Retina (tissue), 1 donor: Measurements from ENCODE around the gene NOTCH3.

Experiments used
- DNase-seq: peaks from one replicate; pipeline ENCODE4 v3.0.0-alpha.2; 2016

NOTCH3 gene

DNA sequence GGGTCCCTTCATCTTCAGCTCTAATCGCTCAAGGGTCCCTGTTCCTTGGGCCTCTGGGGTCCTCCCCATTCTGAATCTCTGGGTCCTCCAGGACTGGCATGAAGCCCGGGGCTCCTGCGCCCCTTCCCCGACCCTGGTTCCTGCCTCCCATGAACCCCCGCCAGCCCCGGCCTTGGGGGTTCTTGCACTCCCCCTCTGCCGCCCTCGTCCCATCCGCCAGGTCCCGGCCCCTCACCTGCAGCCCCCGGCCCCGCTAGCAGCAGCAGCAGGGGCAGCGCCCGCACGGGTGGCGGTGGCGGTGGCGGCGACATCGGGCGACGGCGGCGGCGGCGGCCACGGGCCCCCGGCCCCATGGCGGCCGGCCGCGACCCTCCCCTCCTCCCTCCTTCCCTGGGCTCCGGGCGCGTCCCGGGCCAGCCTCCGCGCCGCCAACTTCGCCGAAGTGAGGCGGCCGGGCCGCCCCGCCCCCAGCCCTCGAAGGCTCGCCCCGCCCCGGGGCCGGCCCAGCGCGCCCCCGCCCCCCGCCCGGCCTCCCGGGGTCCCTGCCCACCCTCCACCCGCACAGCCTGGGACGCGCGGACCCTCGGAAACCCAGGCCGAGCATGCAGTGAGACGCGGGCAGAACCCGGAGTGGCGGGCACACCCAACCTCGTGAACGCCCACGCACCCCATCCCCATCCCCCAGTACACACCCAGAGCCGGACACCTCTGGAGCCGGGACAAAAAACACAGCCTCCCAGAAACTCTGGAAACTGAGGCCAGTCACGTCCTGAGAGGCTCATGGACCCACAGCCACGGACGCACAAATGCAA is at the start of gene NOTCH3:
TSS of gene NOTCH3 (minus strand) at position 443 of the 812 bp plus-strand sequence. CDS start at position 353, 90 bp downstream.
- peak; percentile 48 for DNase-seq

DNA sequence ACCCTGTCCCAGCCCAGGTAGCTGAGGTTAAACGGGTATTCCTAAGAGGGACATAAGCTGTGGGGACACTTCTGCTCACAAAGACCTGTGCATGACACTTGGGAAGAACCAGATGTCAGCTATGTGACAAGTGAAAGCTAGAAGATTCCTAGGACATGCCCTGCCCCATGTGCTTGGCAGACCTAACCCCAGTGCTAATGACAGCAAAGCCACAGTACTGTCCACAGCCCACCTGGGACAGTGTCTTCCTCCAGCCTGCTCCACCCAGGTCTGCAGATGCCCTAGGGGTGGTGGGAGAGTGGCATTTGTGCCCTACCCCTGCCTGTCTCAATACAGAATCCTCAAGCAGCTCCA is 49.8 kb upstream of the NOTCH3 start:
- DNase-seq: no peak

DNA sequence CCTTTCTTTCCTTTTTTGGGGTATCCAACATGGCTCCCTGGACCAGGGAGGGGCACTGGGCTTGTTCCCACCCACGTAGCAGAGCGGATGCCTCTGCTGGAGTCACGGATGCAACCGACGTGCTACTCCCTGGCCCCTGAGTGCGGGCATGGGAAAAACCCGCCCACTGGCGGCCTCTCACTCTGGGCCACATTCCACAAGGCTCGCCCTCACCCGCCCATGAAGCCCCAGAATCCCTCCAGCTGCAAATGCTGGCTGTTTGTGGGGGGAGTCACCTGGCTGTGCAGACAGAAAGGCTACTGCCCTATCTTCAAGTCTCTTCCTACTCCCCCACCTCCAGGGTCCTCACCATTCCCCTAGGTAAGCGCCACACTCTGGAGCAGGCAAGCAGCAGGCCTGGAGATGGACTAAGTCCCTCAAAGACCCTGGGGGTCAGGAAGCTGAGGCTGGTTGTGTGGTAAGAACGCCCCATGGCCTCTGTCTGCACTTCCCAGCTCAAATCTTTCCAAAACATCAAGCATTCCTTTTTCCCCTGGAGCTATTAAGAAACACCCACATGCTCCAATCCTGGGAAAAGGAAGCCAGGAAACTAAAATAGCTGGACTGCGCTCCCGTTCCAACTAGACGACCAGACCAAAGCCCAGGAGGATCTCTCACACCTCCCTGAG is 49.3 kb upstream of the NOTCH3 start:
- peak; percentile 36 for DNase-seq

DNA sequence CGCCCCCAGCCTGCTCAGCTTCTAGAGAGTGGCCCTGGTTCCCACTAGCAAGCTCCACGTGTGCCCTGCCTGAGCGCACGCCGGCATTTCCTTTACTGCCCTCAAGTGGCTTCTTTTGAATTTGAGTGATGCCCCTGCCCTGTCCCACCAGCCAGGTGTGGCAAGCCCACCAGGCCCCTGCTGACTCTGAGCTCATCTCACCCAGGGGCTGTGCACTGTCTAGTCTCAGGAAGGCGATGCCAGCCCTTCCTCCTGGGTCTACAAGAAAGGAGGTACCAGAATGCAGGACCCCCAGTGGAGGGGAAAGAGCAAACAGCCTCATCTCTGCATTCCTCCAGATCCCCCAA is 48.7 kb upstream of the NOTCH3 start:
- no peak for DNase-seq

DNA sequence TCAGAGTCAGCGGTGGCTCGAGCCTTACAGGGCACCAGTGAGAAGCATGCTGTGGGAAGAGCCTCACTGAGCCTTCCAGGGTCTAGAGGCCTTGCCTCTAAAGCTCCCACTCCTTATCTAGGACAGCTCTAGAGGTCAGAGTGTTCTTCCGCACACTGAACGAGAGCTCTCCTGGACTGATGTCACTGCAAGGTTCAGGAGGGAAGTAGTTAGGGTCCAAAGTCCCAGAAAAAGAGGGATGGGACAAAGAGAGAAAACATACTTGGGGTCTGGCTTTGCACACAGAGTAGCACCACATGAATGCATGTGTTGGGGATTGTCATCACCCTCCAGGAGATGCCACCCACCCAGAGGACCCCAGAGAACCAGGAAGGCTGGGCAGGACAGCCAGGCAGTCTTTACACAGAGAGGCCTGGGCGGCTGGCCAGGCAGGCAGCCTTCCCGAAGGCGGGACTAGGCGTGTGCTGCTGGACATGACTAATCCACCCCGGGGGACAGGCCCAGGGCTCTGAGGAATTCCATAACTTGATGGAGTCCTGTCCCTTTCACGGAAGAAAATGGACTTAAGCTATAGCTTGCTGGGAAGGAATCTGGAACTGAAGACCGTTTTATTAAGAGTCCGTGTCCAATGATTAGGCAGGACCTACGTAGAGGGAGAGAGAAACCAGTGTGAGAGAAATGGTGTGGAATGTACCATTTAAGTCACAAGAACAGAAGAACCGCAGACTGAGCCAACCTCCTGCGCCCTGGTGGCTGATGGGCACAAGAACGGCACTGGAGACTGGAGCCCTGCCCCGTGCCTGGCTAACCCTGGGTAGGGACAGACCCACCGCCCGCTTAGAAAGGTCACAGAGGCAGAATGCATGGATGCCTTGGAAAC is 48.1 kb upstream of the NOTCH3 start:
- no peak for DNase-seq

DNA sequence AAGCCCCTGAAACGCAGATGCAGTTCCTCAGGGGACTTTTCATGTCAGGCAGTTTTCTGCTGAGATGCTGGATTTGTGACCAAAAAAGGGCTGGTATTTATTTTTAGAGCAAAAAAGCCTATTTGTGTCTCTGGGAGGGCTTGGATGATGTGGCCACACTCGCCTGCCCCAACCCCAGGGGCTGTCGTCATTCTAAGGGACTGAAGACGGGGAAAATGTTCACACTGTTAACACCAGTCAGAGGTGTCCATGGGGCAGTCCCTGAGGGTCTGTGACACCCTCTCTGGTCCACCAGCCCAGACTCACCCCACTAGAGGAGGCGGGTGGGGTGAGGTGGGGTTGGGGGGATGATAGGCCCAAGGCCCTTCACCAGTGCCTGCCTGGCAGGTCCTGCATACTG is 47.3 kb upstream of the NOTCH3 start:
- DNase-seq: no peak

DNA sequence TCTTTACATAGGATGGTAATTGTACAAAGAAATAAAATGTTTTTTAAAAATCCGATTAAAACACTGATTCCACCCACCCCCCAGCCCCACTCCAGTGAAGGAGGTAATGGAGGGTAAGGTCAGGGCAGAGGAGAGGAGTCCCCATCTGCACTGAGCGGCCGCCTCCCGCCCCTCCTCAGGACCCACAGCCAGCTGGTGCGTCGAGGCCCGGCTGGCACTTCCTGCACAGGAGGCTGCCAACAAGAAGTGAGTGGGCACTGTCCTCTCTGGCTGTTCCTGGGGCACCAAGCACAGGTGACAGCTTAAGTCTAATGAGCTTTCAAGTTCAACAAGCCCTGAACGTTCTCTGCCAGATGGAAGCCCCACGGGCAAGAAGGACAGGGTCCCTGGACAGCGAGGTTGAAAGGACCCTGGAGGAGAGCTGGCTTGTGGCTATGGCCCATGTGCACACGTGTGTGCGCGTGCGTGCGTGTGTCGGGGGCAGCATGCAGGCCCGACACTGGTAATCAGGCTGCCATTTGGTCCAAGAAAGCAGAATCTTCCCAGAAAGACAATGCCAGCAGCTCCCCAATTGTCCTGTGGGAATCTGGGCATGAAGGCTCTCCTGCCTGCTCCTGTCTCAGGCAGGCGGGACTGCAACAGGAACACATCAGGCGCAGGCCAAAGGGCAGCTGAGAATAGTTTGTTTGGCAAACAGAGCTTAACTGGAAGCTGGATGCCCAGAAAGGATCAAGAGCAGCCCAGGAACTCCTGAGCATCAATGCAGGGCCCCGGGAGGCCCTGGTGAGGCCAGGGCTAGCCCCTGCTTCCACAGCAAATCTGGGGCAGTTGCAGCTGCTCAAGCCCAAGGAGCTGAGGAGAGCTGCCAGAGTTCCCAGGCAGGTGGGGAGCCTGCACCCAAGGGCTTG is 46.6 kb upstream of the NOTCH3 start:
- DNase-seq: no peak

DNA sequence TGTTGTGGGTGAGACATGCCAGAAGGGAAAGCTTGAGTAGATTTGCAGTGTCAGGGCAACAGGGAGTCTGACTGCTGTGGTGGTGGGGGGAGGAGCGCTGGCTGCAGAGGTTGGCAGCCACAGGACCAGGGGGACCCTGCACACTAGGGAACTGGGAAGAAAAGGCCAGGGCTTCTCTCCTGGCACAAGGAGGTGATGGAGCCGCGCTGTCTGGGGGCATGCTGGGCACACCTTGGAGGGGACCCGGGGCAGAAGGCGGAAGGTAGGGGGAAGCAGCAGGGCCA is 45.3 kb upstream of the NOTCH3 start:
- DNase-seq: no peak

DNA sequence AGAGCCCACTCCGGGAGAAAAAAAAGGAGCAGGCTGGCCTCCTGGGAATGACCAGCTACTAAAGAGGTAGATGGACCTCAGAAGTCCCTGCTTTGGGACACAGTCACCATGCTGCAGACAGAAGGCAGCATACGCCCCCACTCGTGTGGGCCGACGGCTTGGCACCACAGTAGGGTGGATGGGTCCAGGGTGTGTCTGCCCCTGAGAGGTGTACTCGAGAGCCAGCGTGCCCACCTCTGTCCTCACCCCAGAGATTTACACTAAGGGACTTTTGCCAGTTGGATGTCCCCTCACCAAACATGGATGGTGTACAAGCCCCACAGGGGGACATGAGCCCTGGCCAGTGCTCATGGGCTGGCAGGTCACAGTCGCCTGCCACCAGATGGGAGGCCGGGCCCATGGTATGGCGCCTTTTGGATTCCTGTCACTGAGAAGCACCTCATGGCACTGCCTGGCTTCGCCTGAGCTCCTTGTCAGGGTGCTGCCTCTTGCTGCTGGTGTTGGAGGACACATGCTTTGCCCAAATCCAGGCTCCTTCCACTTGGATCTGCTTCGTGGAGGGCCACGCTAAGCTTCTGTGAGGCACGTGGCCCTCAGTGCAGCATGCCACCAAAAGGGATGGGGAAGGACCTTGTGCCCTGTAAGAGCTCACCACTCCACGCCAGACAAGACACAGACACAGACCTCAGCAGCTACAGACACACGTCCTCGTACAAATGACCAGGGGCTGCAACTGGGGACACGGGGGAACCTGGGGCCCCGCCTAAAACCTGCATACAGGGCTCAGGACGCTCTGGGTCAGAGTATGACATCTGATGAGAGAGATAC is 44.8 kb upstream of the NOTCH3 start:
- DNase-seq: no peak

DNA sequence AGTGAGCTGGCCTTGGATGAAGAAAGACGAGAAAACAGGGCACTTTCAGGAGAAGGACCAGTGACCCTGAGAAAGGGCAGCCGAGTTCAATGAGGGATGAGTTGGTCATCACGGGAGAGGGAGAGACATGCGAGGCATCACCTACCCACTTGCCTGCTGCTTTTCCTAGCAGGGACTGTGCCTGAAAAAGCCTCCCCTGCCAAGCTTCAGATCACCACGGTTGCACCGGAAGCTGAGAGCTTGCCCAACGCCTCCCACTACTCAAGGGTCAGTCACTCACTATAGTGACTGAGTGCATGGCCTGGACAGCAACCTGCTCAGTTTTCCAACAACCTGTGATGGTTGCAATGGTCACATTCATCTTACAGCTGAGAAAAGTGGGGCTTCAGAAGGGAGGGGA is 44.0 kb upstream of the NOTCH3 start:
- no peak for DNase-seq

DNA sequence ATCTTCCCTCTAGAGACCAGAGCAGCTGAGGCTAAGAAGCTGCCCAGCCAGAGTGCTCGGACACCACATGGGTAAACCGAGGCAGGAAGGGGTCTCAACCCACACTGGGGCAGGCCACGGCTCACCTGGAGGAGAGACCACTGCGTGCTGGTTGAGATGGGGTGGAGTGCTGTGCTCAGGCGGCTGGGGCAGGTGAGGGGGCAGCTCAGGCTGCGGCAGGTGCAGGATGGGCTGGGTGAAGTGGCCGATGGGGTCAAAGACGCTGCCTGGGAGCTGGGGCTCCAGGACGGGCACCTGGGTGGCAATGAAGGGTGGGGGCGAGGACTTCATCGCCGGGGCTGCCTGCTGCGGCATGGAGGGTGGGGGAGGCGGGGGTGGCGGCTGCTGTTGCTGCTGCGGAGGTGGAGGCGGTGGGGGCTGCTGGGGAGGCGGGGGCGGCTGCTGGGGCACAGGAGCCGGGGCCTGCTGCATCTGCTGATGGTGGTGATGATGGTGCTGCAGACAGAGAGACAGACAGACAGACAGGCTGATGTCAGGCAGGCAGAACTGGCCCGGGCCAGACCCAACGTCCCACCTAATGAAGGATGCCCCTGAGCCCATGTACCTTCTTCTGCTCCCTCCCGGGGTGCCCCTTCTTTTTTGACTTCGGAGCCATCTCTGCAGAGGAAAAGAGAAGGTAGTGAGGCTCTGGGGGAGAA is 43.5 kb upstream of the NOTCH3 start:
- no peak for DNase-seq

DNA sequence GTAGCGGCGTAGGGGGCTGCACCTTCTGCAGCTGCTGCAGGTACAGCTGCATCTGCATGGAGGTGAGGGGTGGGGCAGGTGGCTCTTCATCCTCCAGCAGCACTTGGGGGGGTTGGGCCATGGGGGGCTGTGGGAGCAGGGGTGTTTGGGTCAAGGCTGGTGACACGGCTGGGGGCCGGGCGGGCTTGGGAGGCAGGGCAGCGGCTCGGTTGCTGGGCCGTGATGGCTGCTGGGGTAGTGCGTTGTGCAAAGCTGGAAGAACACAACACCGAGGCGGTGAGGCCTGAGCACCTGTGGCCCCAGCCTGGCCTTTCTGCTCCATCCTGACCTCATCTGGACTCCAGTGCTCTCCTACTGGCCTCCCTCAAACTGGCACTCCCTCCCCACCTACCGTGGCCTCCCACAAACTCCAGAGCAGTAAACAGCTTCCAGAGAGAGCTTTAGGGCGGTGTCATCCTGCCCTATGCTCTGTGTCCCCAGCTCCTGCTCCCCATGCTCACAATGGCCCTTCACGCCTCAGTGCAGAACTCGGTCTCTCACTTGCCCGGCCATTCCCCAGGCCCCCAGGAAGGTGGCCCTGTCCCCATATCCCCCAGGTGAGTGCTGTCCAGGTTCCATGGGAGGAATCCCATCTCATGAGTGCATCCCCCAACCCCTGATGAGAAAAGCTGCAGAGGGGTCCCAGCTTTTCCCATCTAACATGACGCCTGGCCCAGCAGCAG is 42.6 kb upstream of the NOTCH3 start:
- DNase-seq: no peak

DNA sequence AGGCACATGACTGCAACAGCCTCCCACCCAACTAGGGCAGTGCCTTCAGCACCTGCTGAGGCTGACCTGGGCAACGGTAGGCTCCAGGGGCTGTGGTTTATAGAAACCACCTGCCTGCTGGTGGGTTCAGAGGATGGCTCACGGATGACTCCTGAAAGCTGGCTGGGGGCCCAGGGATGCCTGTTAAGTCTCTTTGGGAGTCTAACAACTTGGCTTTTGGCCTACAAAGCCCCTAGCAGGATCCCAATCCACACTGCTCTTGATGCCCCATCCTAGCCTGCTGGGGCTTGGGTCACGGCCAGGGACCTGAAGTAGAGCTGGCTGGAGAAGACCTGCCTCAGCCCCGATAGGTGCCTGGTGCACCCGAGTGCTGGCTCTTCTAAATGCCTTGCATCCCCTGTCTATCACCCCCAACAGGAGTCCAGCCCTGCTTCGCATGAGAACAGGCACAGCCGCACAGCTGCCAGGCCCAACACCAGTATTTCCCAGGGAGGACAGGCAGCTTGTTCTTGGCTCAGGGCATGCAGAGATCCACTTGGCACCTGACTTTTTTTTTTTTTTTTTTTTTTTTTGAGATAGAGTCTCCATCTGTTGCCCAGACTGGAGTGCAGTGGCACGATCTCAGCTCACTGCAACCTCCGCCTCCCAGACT is 40.6 kb upstream of the NOTCH3 start:
- DNase-seq: no peak

DNA sequence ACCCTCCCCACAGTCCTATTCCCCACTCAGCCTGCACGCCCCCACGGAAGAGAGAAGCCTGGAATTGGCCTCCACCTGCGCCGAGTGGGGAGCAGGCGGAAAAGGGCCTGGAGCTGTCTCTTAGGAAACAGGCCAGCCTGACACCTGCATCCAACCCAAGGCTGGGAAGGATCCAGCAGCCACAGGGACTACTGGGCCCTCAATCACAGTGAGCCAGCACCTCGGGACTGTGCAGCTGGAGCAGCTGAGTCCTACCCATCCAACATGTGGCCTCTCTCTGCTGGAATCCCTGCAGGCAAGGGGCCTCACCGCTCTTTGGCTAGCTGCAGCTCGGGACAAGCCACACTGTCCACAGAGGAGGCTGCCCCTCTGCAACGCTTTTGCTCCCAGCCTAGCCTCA is 39.7 kb upstream of the NOTCH3 start:
- no peak for DNase-seq

DNA sequence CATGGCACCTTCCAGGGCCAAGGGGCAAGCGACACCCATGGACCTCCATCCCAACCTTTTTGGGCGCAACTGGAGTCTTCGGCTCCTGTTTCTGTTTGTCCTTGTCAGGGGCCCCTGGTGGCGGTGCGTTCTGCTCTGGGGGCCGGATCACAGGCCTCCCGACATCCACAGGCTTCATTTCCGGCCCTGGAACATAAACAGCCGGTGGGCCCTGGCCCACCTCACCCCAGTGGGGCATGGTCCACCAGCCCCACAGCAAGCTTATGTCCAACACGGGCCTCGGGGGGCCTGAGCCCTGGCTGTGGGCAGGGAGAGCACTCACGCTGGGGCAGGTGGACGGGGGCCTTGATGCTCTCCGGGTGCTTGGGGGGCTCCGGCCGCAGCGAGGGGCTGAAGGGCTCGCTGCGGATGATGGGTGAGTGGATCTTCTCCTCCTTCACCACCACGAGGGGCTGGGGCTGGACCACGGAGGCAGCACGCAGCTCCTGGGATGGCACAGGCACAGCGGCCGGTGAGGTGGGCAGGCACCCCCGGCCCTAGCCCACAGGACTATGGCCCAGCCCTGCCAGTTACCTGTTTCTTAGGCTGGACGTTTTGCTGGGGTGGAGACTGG is 38.6 kb upstream of the NOTCH3 start:
- no peak for DNase-seq

DNA sequence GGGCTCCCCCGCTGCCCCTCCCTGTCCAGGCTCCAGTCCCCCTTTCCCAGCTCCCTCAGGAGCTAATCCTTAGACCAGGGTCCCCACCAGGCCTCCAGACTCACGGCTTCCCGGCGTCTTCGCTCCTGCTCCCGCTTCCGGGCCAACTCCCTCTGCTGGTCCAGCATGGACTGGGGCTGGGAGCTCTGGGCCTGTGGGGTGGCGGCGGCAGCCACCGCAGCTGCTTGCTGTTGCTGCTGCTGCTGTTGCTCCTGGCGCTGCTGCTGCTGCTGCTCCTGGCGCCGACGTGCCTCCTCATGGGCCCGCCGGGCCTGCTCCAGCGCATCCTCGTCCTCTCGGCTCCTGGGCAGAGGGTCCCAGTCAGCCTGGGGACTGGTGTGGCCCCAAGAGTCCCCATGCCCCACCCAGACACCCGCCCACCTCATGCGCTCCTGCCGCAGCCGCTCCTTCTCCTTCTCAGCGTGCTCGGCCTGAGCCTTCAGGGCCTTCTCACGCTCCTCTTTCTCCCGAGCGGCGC is 37.9 kb upstream of the NOTCH3 start:
- no peak for DNase-seq

DNA sequence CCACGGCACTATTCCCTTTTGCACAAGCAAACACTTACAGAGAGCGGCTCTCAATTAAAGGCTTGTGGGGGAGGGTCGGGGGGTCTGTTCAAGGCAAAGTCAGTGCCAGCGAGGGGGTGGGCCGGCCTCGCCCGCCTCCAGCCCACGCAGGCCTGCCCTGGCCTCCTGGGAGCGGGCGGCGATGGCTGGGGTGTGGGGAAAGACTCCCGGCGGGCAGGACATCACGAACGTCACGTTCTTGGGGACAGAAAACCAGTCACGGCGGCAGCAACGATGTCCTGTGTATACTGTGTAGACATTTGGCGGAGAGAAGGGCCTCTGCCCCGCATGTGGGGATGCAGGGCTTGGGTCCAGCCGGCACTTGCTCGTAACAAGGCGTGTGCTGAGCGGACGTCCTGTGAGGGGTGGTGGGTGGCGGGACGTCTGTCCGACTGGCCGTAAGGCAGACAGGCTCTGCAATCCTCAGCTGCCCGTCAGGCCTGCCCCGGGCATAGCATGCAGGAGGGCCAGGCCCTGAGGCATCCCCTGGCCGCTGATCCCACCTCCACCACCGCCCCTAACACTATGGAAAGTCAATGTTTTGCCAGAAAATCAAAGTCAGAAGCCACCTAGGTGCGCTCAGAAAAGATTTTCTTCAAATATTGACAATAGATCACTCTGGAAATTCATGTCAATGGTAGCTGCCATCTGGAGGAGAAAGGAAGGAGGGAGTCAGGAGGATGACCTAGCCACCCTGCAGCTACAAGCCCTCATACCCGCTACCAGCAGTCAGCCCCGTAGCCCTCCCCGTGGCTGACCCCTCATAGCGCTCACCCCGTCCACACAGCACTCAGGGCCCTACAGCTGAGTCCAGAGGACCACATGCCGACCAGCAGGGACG is 37.2 kb upstream of the NOTCH3 start:
- no peak for DNase-seq

DNA sequence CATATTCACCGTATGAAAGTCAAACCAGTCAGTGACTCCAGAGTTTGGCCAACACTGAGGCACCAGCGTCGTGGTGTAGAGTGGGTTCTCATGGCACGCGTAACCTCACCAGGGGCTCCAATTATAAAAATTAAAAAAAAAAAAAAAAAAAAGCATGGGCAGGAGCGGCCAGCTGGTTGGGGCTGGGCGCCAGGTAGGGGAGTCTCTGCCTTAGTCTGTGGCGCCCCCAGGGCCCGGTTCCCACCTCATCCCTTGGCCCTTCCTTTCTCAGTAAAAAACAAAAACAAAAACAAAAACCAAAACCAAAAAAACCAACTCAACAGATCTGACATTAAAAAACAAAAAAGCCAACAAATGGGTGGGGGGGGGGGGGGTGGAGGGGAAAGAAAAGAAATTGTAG is 36.1 kb upstream of the NOTCH3 start:
- DNase-seq: no peak
